DOHH2 (cell line): ENCODE measurements around the gene SLK.

ENCODE experiments used
- H3F3A ChIP-seq: fragments of 200-600 bp; sonication (generic), shearing (Covaris generic); 2 replicates; pipeline ENCODE4 v1.6.0; 2016; ENCODE audit warnings: antibody characterized with exemption, mild to moderate bottlenecking; ENCODE audit not compliant: control insufficient read depth, insufficient read depth
- H3K27ac ChIP-seq: fragments of 200-600 bp; sonication (generic); 2 replicates; pipeline ENCODE4 v1.5.1; 2014; ENCODE audit warnings: low read depth, mild to moderate bottlenecking, low read length, moderate library complexity
- H3K27me3 ChIP-seq: fragments of 200-600 bp; sonication (generic); 2 replicates; pipeline ENCODE4 v1.6.1; 2014; ENCODE audit warnings: mild to moderate bottlenecking, low read length, mixed read lengths; ENCODE audit not compliant: control insufficient read depth
- H3K36me3 ChIP-seq: fragments of 200-600 bp; sonication (generic); 2 replicates; pipeline ENCODE4 v1.6.1; 2014; ENCODE audit warnings: mild to moderate bottlenecking, low read length, moderate library complexity, mixed read lengths; ENCODE audit not compliant: control insufficient read depth
- H3K4me1 ChIP-seq: fragments of 200-600 bp; sonication (generic); 2 replicates; pipeline ENCODE4 v1.6.1; 2014; ENCODE audit warnings: mild to moderate bottlenecking, low read length, mixed read lengths; ENCODE audit not compliant: control insufficient read depth
- H3K4me2 ChIP-seq: fragments of 200-600 bp; sonication (generic); 2 replicates; pipeline ENCODE4 v1.6.0; 2014; ENCODE audit warnings: mild to moderate bottlenecking, low read length, moderate library complexity
- H3K4me3 ChIP-seq: fragments of 200-600 bp; sonication (generic); 2 replicates; pipeline ENCODE4 v1.5.1; 2014; ENCODE audit warnings: mild to moderate bottlenecking, low read length, mixed read lengths
- H3K79me2 ChIP-seq: fragments of 200-600 bp; sonication (generic); 2 replicates; pipeline ENCODE4 v1.6.1; 2014; ENCODE audit warnings: mild to moderate bottlenecking, low read length, mixed read lengths; ENCODE audit not compliant: control insufficient read depth
- H3K9me2 ChIP-seq: fragments of 200-600 bp; sonication (generic); replicated peaks from 2 replicates; pipeline ENCODE4 v1.6.1; 2014; ENCODE audit warnings: mild to moderate bottlenecking, low read length, mixed read lengths; ENCODE audit not compliant: control insufficient read depth
- H3K9me3 ChIP-seq: fragments of 200-600 bp; sonication (generic); 2 replicates; pipeline ENCODE4 v1.6.1; 2014; ENCODE audit warnings: antibody characterized with exemption, low read length, mixed read lengths; ENCODE audit not compliant: control insufficient read depth, insufficient read depth
- H4K20me1 ChIP-seq: fragments of 200-600 bp; sonication (generic); 2 replicates; pipeline ENCODE4 v1.6.0; 2014; ENCODE audit warnings: low read depth, mild to moderate bottlenecking, antibody characterized with exemption, low read length, moderate library complexity; ENCODE audit not compliant: control insufficient read depth, insufficient read depth
- CTCF ChIP-seq: fragments of 200-600 bp; sonication (generic); IDR thresholded peaks from one replicate; pipeline ENCODE4 v1.5.1; 2014; ENCODE audit warnings: antibody characterized with exemption, mild to moderate bottlenecking, low read depth, low read length; ENCODE audit not compliant: poor library complexity, severe bottlenecking
- EZH2phosphoT487 ChIP-seq: fragments of 200-600 bp; sonication (generic); IDR thresholded peaks from 2 replicates; pipeline ENCODE4 v1.6.1; 2017; ENCODE audit warnings: borderline replicate concordance, mild to moderate bottlenecking, antibody characterized with exemption, low read length, moderate library complexity, mixed read lengths

The SLK gene

DNA sequence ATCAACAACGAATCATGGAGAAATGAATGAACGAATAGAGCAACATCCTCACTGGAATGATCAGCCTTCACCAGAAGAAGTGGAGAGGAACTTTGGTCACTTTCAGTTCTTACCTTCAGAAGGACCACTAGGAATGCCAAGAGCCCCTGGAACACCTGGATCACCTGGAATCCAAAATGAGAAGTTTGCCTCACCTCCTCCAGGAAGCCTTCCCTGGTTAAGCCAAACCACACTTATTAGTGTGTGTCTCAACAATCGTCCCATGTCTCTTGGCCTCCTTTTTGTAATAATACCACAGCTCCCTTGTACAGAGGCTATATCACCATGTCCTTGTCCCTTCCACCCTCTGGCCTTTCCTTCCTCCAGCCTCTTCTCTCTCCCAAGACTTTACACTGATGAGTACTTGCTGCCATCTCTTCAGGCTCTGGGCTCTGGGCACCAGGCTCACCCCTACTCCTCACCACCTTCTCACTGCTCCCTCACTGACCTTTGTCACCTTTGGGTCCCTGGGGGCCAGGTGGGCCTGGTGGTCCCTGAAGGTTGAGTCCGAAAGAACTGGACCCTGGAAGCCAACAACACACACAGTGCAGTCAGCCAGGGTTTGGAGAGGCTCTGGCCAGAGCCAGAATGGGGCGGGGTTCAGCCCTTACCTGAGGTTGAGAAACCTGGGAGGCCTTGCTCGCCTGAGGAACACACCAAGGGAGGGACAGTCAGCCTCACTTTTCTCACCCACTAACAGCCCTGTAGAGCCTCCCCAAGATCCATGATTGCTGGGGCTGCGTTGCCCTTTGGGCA lies 72.2 kb downstream of the SLK start:
- Histone ChIP-seq H3K4me3 (no peak overlapping the region), H4K20me1 (no peaks in the 10 kb centered on the region), H3K36me3 (no peaks in the 10 kb centered on the region), H3K27ac (no peak overlapping the region), H3F3A (no peaks in the 10 kb centered on the region), H3K79me2 (no peaks in the 10 kb centered on the region), H3K9me2 (no peaks in the 10 kb centered on the region), H3K4me2 (no peak overlapping the region), H3K4me1 (no peaks in the 10 kb centered on the region), H3K27me3 (no peaks in the 10 kb centered on the region; the same call in 1 of the 2 replicates), H3K9me3 (no peaks in the 10 kb centered on the region)
- TF ChIP-seq CTCF (no peak), EZH2phosphoT487 (no peak)

- no peak overlapping the region for H3K27ac ChIP-seq
- H3K79me2 ChIP-seq = no peaks in the 10 kb centered on the region
- H3K27me3 ChIP-seq = no peaks in the 10 kb centered on the region; the same call in 1 of the 2 replicates
- H3K9me3 ChIP-seq = no peaks in the 10 kb centered on the region
- H4K20me1 ChIP-seq = no peaks in the 10 kb centered on the region
- H3K4me2 ChIP-seq = no peak overlapping the region
- H3K4me1 ChIP-seq = no peaks in the 10 kb centered on the region
- no peak overlapping the region for H3K4me3 ChIP-seq
- no peak for TF ChIP-seq EZH2phosphoT487
- TF ChIP-seq CTCF = no peak
- no peaks in the 10 kb centered on the region for H3F3A ChIP-seq
- H3K36me3 ChIP-seq = no peaks in the 10 kb centered on the region
- no peaks in the 10 kb centered on the region for H3K9me2 ChIP-seq
Observed at GRCh38 chr10:104040382-104040781, 73.4 kb downstream of the SLK start.

DNA sequence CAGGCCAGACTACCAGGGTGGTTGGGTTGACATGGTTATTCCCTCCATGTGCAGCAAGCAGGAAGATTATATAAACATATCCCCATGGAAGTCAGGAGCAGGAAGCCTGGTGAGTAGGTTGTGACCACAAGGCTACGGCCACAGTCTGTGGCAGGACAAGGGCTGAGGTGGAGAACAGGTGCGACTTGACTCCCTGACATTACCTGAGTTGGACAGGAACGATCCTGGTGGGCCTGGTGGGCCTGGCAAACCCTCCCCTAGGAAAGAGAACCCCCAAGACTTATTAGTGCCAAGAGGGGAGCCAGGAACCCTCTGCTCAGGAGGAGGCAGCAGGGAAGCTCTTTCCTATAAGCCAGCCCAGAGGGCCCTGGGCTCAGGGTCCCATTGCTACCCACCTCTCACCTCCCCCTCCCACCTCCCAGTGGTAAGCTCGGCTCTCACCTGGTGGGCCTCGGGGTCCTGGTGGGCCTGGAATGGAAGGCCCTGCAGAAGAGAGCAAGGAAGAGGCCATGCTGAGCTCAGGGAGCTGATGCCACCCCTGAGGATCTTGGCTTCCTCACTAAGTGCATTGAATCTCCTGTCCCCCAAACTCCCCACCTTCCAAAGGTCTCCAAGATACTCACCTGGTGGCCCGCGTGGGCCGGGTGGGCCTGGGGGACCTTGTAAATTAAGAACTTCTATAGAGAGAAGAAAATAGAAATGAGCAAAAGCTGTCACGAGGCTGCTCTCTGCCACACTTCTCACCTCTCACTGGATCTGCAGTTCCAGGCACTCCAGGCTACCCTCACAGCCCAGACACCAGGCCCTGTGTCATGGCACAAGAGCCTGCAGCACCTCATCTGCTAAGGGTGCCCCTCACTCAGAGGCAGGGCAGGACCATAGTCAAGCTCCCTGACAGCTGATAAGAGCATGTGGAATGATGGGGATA lies 74.2 kb downstream of the SLK start:
- H3F3A ChIP-seq = no peaks in the 10 kb centered on the region
- H3K4me3 ChIP-seq = no peak overlapping the region

More for the DNA sequence above, 74.2 kb downstream of the SLK start:
- Histone ChIP-seq H3K4me2 (no peak overlapping the region), H3K79me2 (no peaks in the 10 kb centered on the region), H3K27ac (no peak overlapping the region), H3K9me3 (no peaks in the 10 kb centered on the region), H3K4me1 (no peaks in the 10 kb centered on the region), H4K20me1 (no peaks in the 10 kb centered on the region), H3K27me3 (no peaks in the 10 kb centered on the region; the same call in 1 of the 2 replicates), H3K9me2 (no peaks in the 10 kb centered on the region), H3K36me3 (no peaks in the 10 kb centered on the region)
- TF ChIP-seq EZH2phosphoT487 (no peak), CTCF (no peak)
